Measurements from ENCODE around the gene INAFM2.

INAFM2 gene

DNA sequence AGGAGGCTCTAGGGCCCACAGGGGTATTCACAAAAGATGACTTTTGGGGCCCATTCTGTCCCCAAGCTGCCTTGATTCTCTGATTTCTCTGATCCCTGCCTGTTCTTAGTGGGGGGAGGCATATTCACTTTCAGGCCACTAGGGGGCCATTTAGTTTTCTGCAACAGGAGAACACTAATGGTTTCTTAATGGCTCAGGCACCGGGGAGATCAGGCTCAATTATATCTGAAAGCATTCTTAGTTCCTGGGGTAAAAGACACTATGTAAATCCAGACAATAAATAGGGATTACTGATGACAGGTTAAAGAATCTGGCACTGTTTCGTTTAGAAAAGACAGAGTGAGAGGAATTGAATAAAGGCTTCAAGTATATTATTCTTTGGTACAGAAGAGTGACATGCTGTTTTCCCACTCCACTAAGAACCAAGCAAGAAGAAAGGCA, 2.5 kb upstream of the INAFM2 start:
- peak; percentile 80 for TF ChIP-seq CTCF (IDR thresholded peaks at IDR 0.05; ENCODE audit: insufficient read depth, missing control alignments)
- FAIRE-seq (peak; percentile 51), DNase-seq (ENCODE audit: insufficient read length, low spot score) (peak; percentile 68)

GRCh38 chr15:40322531-40323238, 807 bp upstream of the INAFM2 start:
- FAIRE-seq (no peak), DNase-seq (ENCODE audit: insufficient read length, low spot score) (no peak)
- TF ChIP-seq CTCF (IDR thresholded peaks at IDR 0.05; ENCODE audit: insufficient read depth, missing control alignments): no peak

- DNase-seq (ENCODE audit: insufficient read length, low spot score) (no peak), FAIRE-seq (no peak)
- TF ChIP-seq CTCF (IDR thresholded peaks at IDR 0.05; ENCODE audit: insufficient read depth, missing control alignments): no peak
Observed at GRCh38 chr15:40323953-40324937, 753 bp downstream of the INAFM2 start.

GRCh38 chr15:40325188-40325587, 1.7 kb downstream of the INAFM2 start:
- no peak for TF ChIP-seq CTCF (IDR thresholded peaks at IDR 0.05; ENCODE audit: insufficient read depth, missing control alignments)
- DNase-seq (ENCODE audit: insufficient read length, low spot score) (no peak), FAIRE-seq (no peak)

DNA sequence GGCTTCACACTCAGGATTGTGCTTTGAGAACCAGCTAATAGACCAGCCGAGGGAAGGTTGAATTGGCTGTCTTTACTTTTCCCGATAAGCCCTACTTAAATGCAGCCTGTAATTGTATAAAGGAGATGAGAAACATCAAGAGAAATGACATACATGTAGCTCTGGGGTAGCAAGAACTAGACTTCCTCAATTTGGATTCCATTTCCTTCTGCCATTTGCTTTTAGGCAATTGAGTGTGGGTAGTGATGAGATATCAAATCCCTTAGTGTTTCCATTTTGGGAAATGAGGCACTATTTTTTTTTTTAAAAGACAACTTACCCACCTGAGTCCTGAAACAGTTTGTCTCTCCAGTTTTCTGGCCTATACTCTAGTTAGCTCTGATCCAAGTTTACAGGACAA, 2.2 kb downstream of the INAFM2 start:
- FAIRE-seq (no peak), DNase-seq (ENCODE audit: insufficient read length, low spot score) (no peak)
- no peak for TF ChIP-seq CTCF (IDR thresholded peaks at IDR 0.05; ENCODE audit: insufficient read depth, missing control alignments)

DNA sequence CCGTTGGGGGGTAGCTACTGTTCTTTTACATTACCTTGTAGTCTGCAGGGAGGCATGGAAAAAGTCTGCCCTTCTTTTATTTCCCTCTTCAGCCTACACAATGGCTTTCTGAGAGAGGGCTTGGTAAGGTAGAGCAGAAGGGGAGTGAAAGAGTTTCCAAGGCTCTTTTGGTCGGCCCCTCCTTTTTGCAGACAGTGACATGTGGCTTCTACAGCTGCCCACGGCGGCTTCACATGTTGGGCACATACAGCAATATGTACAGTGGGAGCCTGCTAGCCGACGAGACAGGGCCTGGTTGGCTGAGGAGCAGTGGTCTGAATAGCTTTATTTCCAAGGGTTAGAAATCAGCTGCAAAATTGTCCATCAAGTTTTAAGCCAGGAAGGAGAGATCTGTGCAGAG, 4.0 kb downstream of the INAFM2 start:
- FAIRE-seq: no peak
- no peak for TF ChIP-seq CTCF (IDR thresholded peaks at IDR 0.05; ENCODE audit: insufficient read depth, missing control alignments)
- DNase-seq (ENCODE audit: insufficient read length, low spot score): no peak
